SK-N-SH treated with all-trans-retinoic acid at 6 μM for 48 hours (cell line): ENCODE measurements around the gene TAF6.

Experiments used
- ATAC-seq: fragments of 200-7000 bp; cut with Tn5 transposase; 3 replicates; pipeline ENCODE4 v1.9.1; 2020; ENCODE audit warnings: mild to moderate bottlenecking, moderate library complexity
- ARNTL ChIP-seq: fragments of 450-650 bp; formaldehyde crosslinking; IDR thresholded peaks from 2 replicates; pipeline ENCODE4 v1.5.0; 2020; ENCODE audit warnings: low read depth, mild to moderate bottlenecking, moderate library complexity, borderline replicate concordance
- BACH2 ChIP-seq: fragments of 250-450 bp; sonication (Bioruptor Pico); IDR thresholded peaks from 2 replicates; pipeline ENCODE4 v1.9.0; 2021; ENCODE audit warnings: mild to moderate bottlenecking, borderline replicate concordance
- CSDC2 ChIP-seq: fragments of 250-450 bp; sonication (Bioruptor Pico); IDR thresholded peaks from 2 replicates; pipeline ENCODE4 v1.5.0; 2020; ENCODE audit warnings: mild to moderate bottlenecking, moderate library complexity
- CSRNP3 ChIP-seq: fragments of 250-450 bp; sonication (Bioruptor Pico); IDR thresholded peaks from 2 replicates; pipeline ENCODE4 v1.5.1; 2021; ENCODE audit warnings: mild to moderate bottlenecking, moderate library complexity
- ESRRG ChIP-seq: fragments of 250-450 bp; sonication (Bioruptor Pico); IDR thresholded peaks from 2 replicates; pipeline ENCODE4 v1.6.1; 2021; ENCODE audit warnings: mild to moderate bottlenecking
- GLIS3 ChIP-seq: fragments of 250-450 bp; sonication (Bioruptor Pico); IDR thresholded peaks from 2 replicates; pipeline ENCODE4 v1.5.0; 2020; ENCODE audit warnings: mild to moderate bottlenecking, moderate library complexity
- ISL1 ChIP-seq: fragments of 250-450 bp; sonication (Bioruptor Pico); IDR thresholded peaks from 2 replicates; pipeline ENCODE4 v2.1.2; 2022; ENCODE audit warnings: mild to moderate bottlenecking, moderate library complexity
- OSR1 ChIP-seq: fragments of 250-450 bp; sonication (Bioruptor Pico); IDR thresholded peaks from 2 replicates; pipeline ENCODE4 v1.8.0; 2022; ENCODE audit warnings: moderate library complexity, mild to moderate bottlenecking, inconsistent platforms
- PATZ1 ChIP-seq: fragments of 250-450 bp; sonication (Bioruptor Pico); IDR thresholded peaks from 2 replicates; pipeline ENCODE4 v1.8.0; 2020; ENCODE audit warnings: mild to moderate bottlenecking, moderate library complexity, borderline replicate concordance
- PPARA ChIP-seq: fragments of 250-450 bp; sonication (Bioruptor Pico); IDR thresholded peaks from 2 replicates; pipeline ENCODE4 v1.5.0; 2020; ENCODE audit warnings: mild to moderate bottlenecking, borderline replicate concordance
- RARB ChIP-seq: fragments of 250-450 bp; sonication (Bioruptor Pico); IDR thresholded peaks from 2 replicates; pipeline ENCODE4 v1.8.0; 2021; ENCODE audit warnings: mild to moderate bottlenecking, moderate library complexity
- SNAI2 ChIP-seq: fragments of 250-450 bp; sonication (Bioruptor Pico); IDR thresholded peaks from 2 replicates; pipeline ENCODE4 v1.5.0; 2020; ENCODE audit warnings: mild to moderate bottlenecking, moderate library complexity
- TOX ChIP-seq: fragments of 250-450 bp; sonication (Bioruptor Pico); IDR thresholded peaks from 2 replicates; pipeline ENCODE4 v1.8.0; 2021; ENCODE audit warnings: mild to moderate bottlenecking, moderate library complexity, borderline replicate concordance
- TSHZ2 ChIP-seq: fragments of 250-450 bp; sonication (Bioruptor Pico); IDR thresholded peaks from 2 replicates; pipeline ENCODE4 v1.5.0; 2020; ENCODE audit warnings: mild to moderate bottlenecking, moderate library complexity
- ZC3H10 ChIP-seq: fragments of 250-450 bp; sonication (Bioruptor Pico); IDR thresholded peaks from 2 replicates; pipeline ENCODE4 v1.5.1; 2021; ENCODE audit warnings: mild to moderate bottlenecking, moderate library complexity
- ZFP3 ChIP-seq: fragments of 250-450 bp; sonication (Bioruptor Pico); IDR thresholded peaks from 2 replicates; pipeline ENCODE4 v1.5.0; 2020; ENCODE audit warnings: mild to moderate bottlenecking, moderate library complexity
- ZFP30 ChIP-seq: fragments of 450-650 bp; formaldehyde crosslinking; IDR thresholded peaks from 2 replicates; pipeline ENCODE4 v1.5.0; 2022; ENCODE audit warnings: mild to moderate bottlenecking, moderate library complexity
- ZNF70 ChIP-seq: fragments of 450-650 bp; formaldehyde crosslinking; IDR thresholded peaks from 2 replicates; pipeline ENCODE4 v1.5.0; 2020; ENCODE audit warnings: mild to moderate bottlenecking, moderate library complexity
- ZNF8 ChIP-seq: fragments of 450-650 bp; formaldehyde crosslinking; IDR thresholded peaks from 2 replicates; pipeline ENCODE4 v1.5.0; 2020; ENCODE audit warnings: mild to moderate bottlenecking, moderate library complexity
- TF ChIP-seq, protein P1 (sequence below): fragments of 250-450 bp; sonication (Bioruptor Pico); IDR thresholded peaks from 2 replicates; pipeline ENCODE4 v1.5.1; 2020; ENCODE audit warnings: low read depth, mild to moderate bottlenecking, moderate library complexity
- TF ChIP-seq, protein P2 (sequence below): fragments of 250-450 bp; sonication (Bioruptor Pico); IDR thresholded peaks from 2 replicates; pipeline ENCODE4 v1.8.0; 2021; ENCODE audit warnings: low read depth, mild to moderate bottlenecking, moderate library complexity, borderline replicate concordance

The TAF6 gene

DNA sequence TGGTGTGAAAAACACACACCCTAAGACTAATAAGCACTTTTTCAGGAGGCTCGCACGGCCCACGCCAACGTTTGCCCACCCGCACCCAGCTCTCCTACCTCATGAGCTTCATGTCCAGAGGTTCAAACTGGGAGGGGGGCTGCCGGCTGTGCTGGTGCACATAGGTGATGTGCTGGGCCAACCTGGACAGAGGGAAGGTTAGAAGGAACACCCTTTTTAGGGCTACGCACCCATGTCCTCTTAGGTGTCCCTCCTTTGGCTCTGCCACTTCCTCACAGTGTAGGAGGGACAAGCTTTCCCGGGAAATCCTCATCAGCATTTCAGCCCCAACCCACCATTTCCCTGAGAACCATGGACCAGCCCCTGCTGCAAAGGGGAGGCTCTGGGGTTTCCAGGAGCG is 23.9 kb downstream of the TAF6 start:
- no peak for ATAC-seq
- TF ChIP-seq ISL1 (CRISPR knock-in tag) (no peak), ARNTL (CRISPR knock-in tag) (no peak), CSDC2 (CRISPR knock-in tag) (no peak), PATZ1 (CRISPR knock-in tag) (no peak), SNAI2 (CRISPR knock-in tag) (no peak), ZFP30 (no peak), CSRNP3 (CRISPR knock-in tag) (no peak), OSR1 (CRISPR knock-in tag) (no peak), RARB (CRISPR knock-in tag) (no peak), ZNF8 (CRISPR knock-in tag) (no peak), ZC3H10 (CRISPR knock-in tag) (no peak)
- TF ChIP-seq, protein P1, sequence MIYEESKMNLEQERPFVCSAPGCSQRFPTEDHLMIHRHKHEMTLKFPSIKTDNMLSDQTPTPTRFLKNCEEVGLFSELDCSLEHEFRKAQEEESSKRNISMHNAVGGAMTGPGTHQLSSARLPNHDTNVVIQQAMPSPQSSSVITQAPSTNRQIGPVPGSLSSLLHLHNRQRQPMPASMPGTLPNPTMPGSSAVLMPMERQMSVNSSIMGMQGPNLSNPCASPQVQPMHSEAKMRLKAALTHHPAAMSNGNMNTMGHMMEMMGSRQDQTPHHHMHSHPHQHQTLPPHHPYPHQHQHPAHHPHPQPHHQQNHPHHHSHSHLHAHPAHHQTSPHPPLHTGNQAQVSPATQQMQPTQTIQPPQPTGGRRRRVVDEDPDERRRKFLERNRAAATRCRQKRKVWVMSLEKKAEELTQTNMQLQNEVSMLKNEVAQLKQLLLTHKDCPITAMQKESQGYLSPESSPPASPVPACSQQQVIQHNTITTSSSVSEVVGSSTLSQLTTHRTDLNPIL (CRISPR knock-in tag): no peak
- TF ChIP-seq, protein P2, sequence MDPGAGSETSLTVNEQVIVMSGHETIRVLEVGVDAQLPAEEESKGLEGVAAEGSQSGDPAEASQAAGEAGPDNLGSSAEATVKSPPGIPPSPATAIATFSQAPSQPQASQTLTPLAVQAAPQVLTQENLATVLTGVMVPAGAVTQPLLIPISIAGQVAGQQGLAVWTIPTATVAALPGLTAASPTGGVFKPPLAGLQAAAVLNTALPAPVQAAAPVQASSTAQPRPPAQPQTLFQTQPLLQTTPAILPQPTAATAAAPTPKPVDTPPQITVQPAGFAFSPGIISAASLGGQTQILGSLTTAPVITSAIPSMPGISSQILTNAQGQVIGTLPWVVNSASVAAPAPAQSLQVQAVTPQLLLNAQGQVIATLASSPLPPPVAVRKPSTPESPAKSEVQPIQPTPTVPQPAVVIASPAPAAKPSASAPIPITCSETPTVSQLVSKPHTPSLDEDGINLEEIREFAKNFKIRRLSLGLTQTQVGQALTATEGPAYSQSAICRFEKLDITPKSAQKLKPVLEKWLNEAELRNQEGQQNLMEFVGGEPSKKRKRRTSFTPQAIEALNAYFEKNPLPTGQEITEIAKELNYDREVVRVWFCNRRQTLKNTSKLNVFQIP: no peak

DNA sequence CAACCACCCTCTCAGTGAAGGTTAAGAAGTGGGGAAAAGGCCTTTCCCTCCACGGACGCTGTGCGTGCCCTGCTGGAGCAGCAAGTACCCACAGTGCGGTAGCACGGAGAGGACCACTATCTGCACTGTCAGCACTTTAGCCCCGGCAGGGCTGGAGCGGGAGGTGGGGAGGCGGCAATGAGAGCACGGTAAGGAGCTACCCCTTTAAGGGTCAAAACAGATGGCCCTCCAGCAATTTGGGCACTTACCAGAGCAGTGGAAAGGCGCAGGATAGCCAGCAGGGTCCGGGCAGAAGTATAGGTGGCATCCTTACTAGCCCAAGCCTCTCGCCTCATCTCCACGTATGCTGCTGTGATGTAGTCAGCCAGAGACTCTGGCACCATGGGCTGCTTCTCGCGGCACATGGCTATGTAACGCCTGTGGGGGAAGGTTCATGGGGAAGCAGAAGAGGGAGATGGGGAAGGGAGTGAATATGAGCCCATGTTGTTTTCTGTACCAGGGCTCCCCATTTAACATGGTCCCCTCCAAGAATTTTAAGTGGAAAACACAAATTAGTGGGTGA is 25.2 kb downstream of the TAF6 start:
- TF ChIP-seq TOX: no peak
- 0 out of 2 replicates have a peak, but pooled peaks have one; percentile 26 for TF ChIP-seq PATZ1 (CRISPR knock-in tag)
- no peak for TF ChIP-seq BACH2 (CRISPR knock-in tag)
- no peak; the same call in 1 of the 3 replicates for ATAC-seq

DNA sequence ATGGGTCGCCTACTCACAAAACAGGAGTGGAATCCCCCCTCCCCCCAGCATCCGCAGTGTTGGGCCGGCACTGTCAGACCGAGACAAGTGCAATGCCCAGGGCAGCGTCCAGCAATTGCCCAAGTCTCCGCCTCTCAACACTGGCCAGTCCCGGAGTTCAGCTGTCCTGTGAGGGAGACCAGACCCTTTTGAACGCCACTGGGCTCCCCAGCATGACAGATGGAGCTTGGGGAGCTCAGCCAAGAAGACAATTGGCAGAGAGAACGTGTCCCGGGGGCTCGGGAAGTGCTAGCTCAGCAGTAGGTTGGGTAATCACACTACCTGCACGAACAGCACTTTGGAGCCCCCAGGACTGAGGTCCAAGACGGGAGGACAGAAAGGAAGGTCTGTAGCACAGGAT is 25.7 kb downstream of the TAF6 start:
- ATAC-seq: peak; percentile 1; the same call in 1 of the 3 replicates
- TF ChIP-seq BACH2 (CRISPR knock-in tag) (no peak), GLIS3 (CRISPR knock-in tag) (no peak), TOX (no peak), RARB (CRISPR knock-in tag) (no peak), ARNTL (CRISPR knock-in tag) (no peak), ESRRG (CRISPR knock-in tag) (no peak), ZNF70 (CRISPR knock-in tag) (no peak), ZFP3 (CRISPR knock-in tag) (no peak), ZFP30 (no peak), CSDC2 (CRISPR knock-in tag) (no peak), TSHZ2 (CRISPR knock-in tag) (no peak), OSR1 (CRISPR knock-in tag) (no peak), ZNF8 (CRISPR knock-in tag) (no peak), PPARA (CRISPR knock-in tag) (no peak), PATZ1 (CRISPR knock-in tag) (no peak)
- TF ChIP-seq, protein P2: no peak
